ENCODE measurements around the gene CEACAM3. TPM values are rescaled to one million over a fixed set of nuclear protein-coding genes. Genes with fewer than 3 reads are reported as not detected.

CEACAM3 gene
- polyA plus RNA-seq, 3 donors, result 5.9 to 11.8 (median 11.3) TPM

- Histone ChIP-seq H3K9me3 (replicated peaks in 1 of 2; ENCODE audit: control insufficient read depth in 1 of 2, insufficient read depth in 1 of 2, low read length in 2 of 2) (no peaks in the 10 kb centered on the region), H3K4me2 (replicated peaks; ENCODE audit: extremely low read depth, low read length, poor library complexity, severe bottlenecking) (peak overlapping the region; percentile 59), H3K36me3 (replicated peaks in 1 of 2; ENCODE audit: control insufficient read depth in 1 of 2, insufficient read depth in 2 of 2, low read length in 2 of 2) (no peaks in the 10 kb centered on the region), H3K9ac (ENCODE audit: insufficient read depth, low read length, poor library complexity, severe bottlenecking) (no peak overlapping the region), H3K27ac (ENCODE audit: low read depth in 1 of 2, low read length in 2 of 2) (peak overlapping the region in 1 of 2 donors; percentile 17), H2AFZ (ENCODE audit: insufficient read depth, low read depth, low read length, poor library complexity, severe bottlenecking) (no peak overlapping the region), H3K4me3 (replicated peaks in 1 of 3; ENCODE audit: low read depth in 2 of 3, low read length in 3 of 3) (peak overlapping the region in 1 of 3 experiments; percentile 45), H3K27me3 (ENCODE audit: control insufficient read depth in 2 of 2, insufficient read depth in 2 of 2, low read length in 2 of 2) (no peaks in the 10 kb centered on the region), H3K79me2 (ENCODE audit: insufficient read depth, low read length) (no peaks in the 10 kb centered on the region), H3K4me1 (ENCODE audit: control insufficient read depth in 1 of 2, insufficient read depth in 2 of 2, low read length in 2 of 2) (peaks cover 34 to 41% of the 10 kb centered on the region in 2 donors), H4K20me1 (ENCODE audit: insufficient read depth, low read length) (no peaks in the 10 kb centered on the region)
- Mint-ChIP-seq H3K27ac (peak overlapping the region in 6 of 7 donors; percentile 5 to 93 (median 77)), H3K27me3 (ENCODE audit: low read depth in 3 of 3) (peaks cover 0 to 7% (median 7%) of the 10 kb centered on the region in 3 donors), H3K9me3 (no peaks in the 10 kb centered on the region), H3K4me1 (peaks cover 38% of the 10 kb centered on the region), H3K36me3 (no peaks in the 10 kb centered on the region), H3K4me3 (peak overlapping the region in 1 of 2 donors; percentile 75)
- intact Hi-C loops (cut with micrococcal nuclease), result loop anchor here (2.0 to 5.0 kb wide), 3 partner anchors 32 to 36 kb away; no protein-coding TSS in a partner anchor
- DNase-seq, result peak; percentile 51 to 75 (median 68)
- WGBS (ENCODE audit: insufficient coverage), result 0% methylated on average over 1 of the region's 4 CpGs
- TF ChIP-seq CTCF (IDR thresholded peaks at IDR 0.05), result no peak
These were observed 11.6 kb upstream of the CEACAM3 start for GRCh38 chr19:41784743-41785142.

GRCh38 chr19:41785653-41786052 lies 10.7 kb upstream of the CEACAM3 start:
- no peak overlapping the region for H3K9ac ChIP-seq (ENCODE audit: insufficient read depth, low read length, poor library complexity, severe bottlenecking)
- Mint-ChIP-seq H3K27ac (peak overlapping the region; percentile 22 to 81 (median 64)), H3K27me3 (ENCODE audit: low read depth in 3 of 3) (peaks cover 0 to 11% (median 7%) of the 10 kb centered on the region in 3 donors), H3K4me1 (peaks cover 38% of the 10 kb centered on the region), H3K9me3 (no peaks in the 10 kb centered on the region), H3K4me3 (peak overlapping the region; percentile 47 to 79), H3K36me3 (no peaks in the 10 kb centered on the region)
- H3K9me3 ChIP-seq (replicated peaks in 1 of 2; ENCODE audit: control insufficient read depth in 1 of 2, insufficient read depth in 1 of 2, low read length in 2 of 2), result no peaks in the 10 kb centered on the region
- H4K20me1 ChIP-seq (ENCODE audit: insufficient read depth, low read length), result no peaks in the 10 kb centered on the region
- peak overlapping the region; percentile 59 for H3K4me2 ChIP-seq (replicated peaks; ENCODE audit: extremely low read depth, low read length, poor library complexity, severe bottlenecking)
- H3K4me1 ChIP-seq (ENCODE audit: control insufficient read depth in 1 of 2, insufficient read depth in 2 of 2, low read length in 2 of 2), result peaks cover 34 to 41% of the 10 kb centered on the region in 2 donors
- 0% methylated on average over 2 of the region's 10 CpGs for WGBS (ENCODE audit: insufficient coverage)
- H2AFZ ChIP-seq (ENCODE audit: insufficient read depth, low read depth, low read length, poor library complexity, severe bottlenecking), result no peak overlapping the region
- intact Hi-C loops (cut with micrococcal nuclease), result loop anchor here in 1 of 2 donors (2.0 to 5.0 kb wide), 2 partner anchors 33 to 35 kb away; no protein-coding TSS in a partner anchor
- peak; percentile 94 for TF ChIP-seq CTCF (IDR thresholded peaks at IDR 0.05)
- peak overlapping the region in 1 of 3 experiments; percentile 45 for H3K4me3 ChIP-seq (replicated peaks in 1 of 3; ENCODE audit: low read depth in 2 of 3, low read length in 3 of 3)
- no peaks in the 10 kb centered on the region for H3K36me3 ChIP-seq (replicated peaks in 1 of 2; ENCODE audit: control insufficient read depth in 1 of 2, insufficient read depth in 2 of 2, low read length in 2 of 2)
- peak overlapping the region in 1 of 2 donors; percentile 20 for H3K27ac ChIP-seq (ENCODE audit: low read depth in 1 of 2, low read length in 2 of 2)
- no peaks in the 10 kb centered on the region for H3K27me3 ChIP-seq (ENCODE audit: control insufficient read depth in 2 of 2, insufficient read depth in 2 of 2, low read length in 2 of 2)
- DNase-seq, result peak; percentile 82 to 91 (median 85)
- no peaks in the 10 kb centered on the region for H3K79me2 ChIP-seq (ENCODE audit: insufficient read depth, low read length)
